C4-2B (cell line): ENCODE measurements around the gene ACOXL.

ENCODE experiments used
- ZFX ChIP-seq: fragments of 450-650 bp; IDR thresholded peaks from 2 replicates; pipeline ENCODE4 v1.6.1; 2017
- TF ChIP-seq, protein P1 (sequence below): fragments of 450-650 bp; conservative IDR thresholded peaks from 2 replicates; pipeline ENCODE4 v1.5.1; 2017; ENCODE audit warnings: mild to moderate bottlenecking

DNA sequence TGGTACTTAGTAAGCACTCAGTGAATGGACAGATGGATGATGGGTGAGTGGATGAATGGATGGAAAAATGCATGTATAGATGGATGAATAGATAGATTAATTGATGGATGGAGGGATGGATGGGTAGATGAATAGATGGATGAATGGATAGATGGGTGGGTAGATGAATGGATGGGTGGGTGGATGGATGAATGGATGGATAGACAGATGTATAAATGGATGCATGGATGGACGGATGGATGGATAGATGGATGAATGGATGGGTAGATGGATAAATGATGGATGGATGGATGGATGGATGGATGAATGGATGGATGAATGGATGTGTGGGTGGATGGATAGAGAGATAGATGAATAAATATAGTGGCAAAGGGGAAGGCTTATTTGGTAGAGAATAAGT, 83.6 kb downstream of the ACOXL start:
- TF ChIP-seq, protein P1, sequence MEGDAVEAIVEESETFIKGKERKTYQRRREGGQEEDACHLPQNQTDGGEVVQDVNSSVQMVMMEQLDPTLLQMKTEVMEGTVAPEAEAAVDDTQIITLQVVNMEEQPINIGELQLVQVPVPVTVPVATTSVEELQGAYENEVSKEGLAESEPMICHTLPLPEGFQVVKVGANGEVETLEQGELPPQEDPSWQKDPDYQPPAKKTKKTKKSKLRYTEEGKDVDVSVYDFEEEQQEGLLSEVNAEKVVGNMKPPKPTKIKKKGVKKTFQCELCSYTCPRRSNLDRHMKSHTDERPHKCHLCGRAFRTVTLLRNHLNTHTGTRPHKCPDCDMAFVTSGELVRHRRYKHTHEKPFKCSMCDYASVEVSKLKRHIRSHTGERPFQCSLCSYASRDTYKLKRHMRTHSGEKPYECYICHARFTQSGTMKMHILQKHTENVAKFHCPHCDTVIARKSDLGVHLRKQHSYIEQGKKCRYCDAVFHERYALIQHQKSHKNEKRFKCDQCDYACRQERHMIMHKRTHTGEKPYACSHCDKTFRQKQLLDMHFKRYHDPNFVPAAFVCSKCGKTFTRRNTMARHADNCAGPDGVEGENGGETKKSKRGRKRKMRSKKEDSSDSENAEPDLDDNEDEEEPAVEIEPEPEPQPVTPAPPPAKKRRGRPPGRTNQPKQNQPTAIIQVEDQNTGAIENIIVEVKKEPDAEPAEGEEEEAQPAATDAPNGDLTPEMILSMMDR = no peak
- TF ChIP-seq ZFX = no peak
